Stomach (tissue), 4 donors: ENCODE results near the gene MIP.

Experiments used
- CTCF ChIP-seq, 7 experiments: fragments of 450-650 bp in 4 of 7; fragments of 200-600 bp in 3 of 7; sonication (generic) in 3 of 7; IDR thresholded peaks; one replicate each; pipeline ENCODE4 v1.5.1; 2016 to 2019; ENCODE audit warnings: antibody characterized with exemption in 7 of 7, control low read depth in 2 of 7, mild to moderate bottlenecking in 1 of 7
- EP300 ChIP-seq: sonication (generic); formaldehyde crosslinking; IDR thresholded peaks from one replicate; pipeline ENCODE4 v1.6.1; 2017; ENCODE audit warnings: antibody characterized with exemption
- POLR2A ChIP-seq, 4 donors: fragments of 450-650 bp; IDR thresholded peaks; one replicate each; pipeline ENCODE4 v1.6.1; 2016; ENCODE audit warnings: antibody characterized with exemption in 4 of 4, control low read depth in 2 of 4, mild to moderate bottlenecking in 1 of 4, moderate library complexity in 1 of 4

- no peak for TF ChIP-seq POLR2A (IDR thresholded peaks at IDR 0.05)
- no peak for TF ChIP-seq CTCF (IDR thresholded peaks at IDR 0.05)
- TF ChIP-seq EP300, result no peak
Measured at GRCh38 chr12:56461235-56462159, 7.0 kb upstream of the MIP start.
